ENCODE results near the gene NCAM1. TPM values are rescaled to one million over a fixed set of nuclear protein-coding genes. Genes with fewer than 3 reads are reported as not detected.

The NCAM1 gene
- total and polyA plus RNA-seq, 5 experiments from 2014 or later: 0.08 to 0.98 (median 0.60) TPM; not detected in 2

DNA sequence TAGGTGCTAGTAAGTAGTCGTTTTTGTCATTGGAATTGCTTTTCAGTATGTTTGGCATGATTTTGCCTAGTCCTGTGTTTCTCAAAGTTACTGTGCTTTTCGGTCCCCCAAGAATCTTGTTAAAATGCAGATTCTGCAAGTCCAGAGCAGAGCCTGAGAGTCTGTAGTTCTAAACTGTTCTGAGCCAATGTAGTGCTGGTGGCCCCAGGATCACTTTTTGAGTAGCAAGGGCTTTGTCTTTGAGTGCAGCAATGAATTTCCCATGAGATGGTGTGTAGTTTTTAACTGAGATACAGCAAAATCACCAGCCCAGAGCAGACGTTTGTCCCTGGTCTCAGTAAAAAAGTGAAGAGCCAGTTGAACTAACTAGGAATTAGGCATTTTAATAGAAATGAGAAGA lies 122.4 kb downstream of the NCAM1 start:
- Mint-ChIP-seq H3K36me3 (no peaks in the 10 kb centered on the region), H3K9me3 (no peaks in the 10 kb centered on the region), H3K4me3 (no peak overlapping the region), H3K4me1 (no peaks in the 10 kb centered on the region), H3K27me3 (peaks cover 0 to 9% (median 0%) of the 10 kb centered on the region in 5 donors), H3K27ac (no peak overlapping the region)
- no peak for ATAC-seq
- POLR2A ChIA-PET: no interaction called here
- DNase-seq: no peak

GRCh38 chr11:113084297-113084696 lies 123.1 kb downstream of the NCAM1 start:
- ATAC-seq (no peak), DNase-seq (no peak)
- no peaks in the 10 kb centered on the region for H3K4me1 Mint-ChIP-seq
- no peak overlapping the region for H3K27ac Mint-ChIP-seq
- H3K27me3 Mint-ChIP-seq: peaks cover 0 to 9% (median 0%) of the 10 kb centered on the region in 5 donors
- POLR2A ChIA-PET: no interaction called here
- no peaks in the 10 kb centered on the region for H3K36me3 Mint-ChIP-seq
- H3K4me3 Mint-ChIP-seq: no peak overlapping the region
- no peaks in the 10 kb centered on the region for H3K9me3 Mint-ChIP-seq

DNA sequence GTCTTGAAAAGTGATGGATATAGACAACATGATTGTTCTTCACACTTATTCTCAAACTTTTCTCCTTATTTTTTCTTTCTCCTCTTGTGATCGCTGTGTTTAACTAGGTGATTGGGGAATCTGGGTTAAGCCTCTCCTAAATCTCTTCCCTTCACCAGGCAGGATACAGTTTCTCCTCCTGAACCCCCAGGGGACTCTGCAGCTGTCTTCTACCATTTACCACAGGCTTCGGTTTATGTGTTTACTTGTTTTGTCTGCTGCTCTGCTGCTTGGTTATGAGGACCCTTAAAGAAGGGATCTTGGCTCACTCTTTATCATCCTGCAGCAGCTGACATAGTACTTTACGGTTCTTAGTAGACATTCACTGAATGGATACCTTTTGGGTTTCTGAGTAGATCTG lies 124.2 kb downstream of the NCAM1 start:
- no peak overlapping the region for H3K4me3 Mint-ChIP-seq
- POLR2A ChIA-PET: no interaction called here
- peaks cover 0 to 9% (median 4%) of the 10 kb centered on the region in 5 donors for H3K27me3 Mint-ChIP-seq

DNA sequence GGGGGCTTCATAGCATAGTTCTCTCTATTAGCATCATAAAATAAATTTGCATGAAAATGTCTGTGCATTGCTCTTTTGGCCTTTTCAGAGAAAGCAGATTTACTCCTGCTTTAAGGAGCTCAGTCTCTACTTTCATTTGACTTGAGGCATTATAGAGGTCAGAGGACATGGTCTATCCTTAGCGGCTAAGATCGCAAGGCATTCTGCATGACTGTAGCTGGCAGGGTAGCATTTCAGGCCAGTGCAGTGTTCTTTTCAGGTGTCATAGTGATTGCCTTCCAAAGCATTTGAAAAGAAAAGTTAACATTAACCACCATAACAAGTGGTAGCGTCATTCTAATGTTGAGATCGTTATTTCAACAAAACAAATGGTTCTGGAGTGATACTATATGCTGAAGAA lies 126.5 kb downstream of the NCAM1 start:
- DNase-seq (no peak), ATAC-seq (no peak)
- Mint-ChIP-seq H3K4me1 (no peaks in the 10 kb centered on the region), H3K27me3 (peaks cover 0 to 8% (median 1%) of the 10 kb centered on the region in 5 donors), H3K36me3 (no peaks in the 10 kb centered on the region), H3K9me3 (no peaks in the 10 kb centered on the region), H3K4me3 (no peak overlapping the region), H3K27ac (no peak overlapping the region)
- POLR2A ChIA-PET: no interaction called here

More for the DNA sequence above, 124.2 kb downstream of the NCAM1 start:
- H3K4me1 Mint-ChIP-seq: no peaks in the 10 kb centered on the region
- no peak for DNase-seq
- no peak overlapping the region for H3K27ac Mint-ChIP-seq
- no peak for ATAC-seq
- H3K9me3 Mint-ChIP-seq: no peaks in the 10 kb centered on the region
- H3K36me3 Mint-ChIP-seq: no peaks in the 10 kb centered on the region

DNA sequence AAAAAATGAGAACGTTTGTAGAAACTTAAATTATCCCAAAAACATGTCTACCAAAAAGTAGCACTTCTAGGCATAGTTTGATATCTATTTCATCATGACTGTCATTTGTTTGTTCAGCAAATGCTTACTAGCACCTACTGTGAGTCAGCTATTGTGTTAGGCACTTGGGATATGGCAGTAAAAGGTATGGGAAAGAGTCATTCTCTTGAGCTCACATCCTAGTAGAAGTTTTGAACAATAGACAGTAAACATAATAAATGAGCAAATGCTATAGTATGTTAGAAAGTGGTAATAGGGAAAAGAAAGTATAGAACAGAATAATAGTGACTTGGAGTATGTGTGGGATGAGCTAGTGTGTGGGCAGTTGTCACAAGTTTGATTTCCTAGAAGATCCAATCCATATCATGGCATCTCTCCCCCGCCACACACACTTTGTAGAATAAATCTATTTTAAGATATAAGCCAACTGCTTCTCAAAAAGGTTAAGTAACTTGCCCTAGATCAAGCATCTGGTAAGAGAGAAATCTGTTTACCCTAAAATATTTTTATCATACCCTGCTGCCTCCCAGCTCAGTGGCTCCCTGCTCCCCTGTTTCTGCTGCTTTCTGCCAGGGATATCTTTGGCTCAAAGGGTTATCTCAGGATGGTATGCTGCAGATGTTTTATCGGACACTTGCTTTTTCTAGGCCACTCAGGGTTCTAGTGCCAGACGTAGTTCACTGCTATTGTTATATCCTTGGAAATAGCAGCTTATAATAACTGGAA lies 129.7 kb downstream of the NCAM1 start:
- POLR2A ChIA-PET: no interaction called here
- Mint-ChIP-seq H3K27ac (no peak overlapping the region), H3K27me3 (peaks cover 0 to 4% (median 0%) of the 10 kb centered on the region in 5 donors), H3K4me3 (no peak overlapping the region), H3K36me3 (no peaks in the 10 kb centered on the region), H3K9me3 (peaks cover 0 to under 1% (median 0%) of the 10 kb centered on the region in 9 donors), H3K4me1 (no peaks in the 10 kb centered on the region)
- ATAC-seq (no peak), DNase-seq (no peak)

DNA sequence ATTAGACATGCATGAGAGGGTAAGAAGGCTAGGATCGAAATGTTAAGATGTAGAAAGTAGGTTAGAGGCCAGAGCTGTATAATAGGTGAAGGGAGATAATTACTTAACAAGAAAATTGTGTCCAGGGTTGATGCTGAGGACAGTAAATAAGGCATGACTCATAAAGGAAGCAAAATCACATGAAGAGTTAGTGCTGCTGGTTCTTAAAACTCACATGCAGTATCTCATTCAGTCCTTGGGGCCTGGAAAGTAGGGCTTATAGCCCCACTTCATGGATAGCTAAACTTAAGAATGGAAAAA lies 130.2 kb downstream of the NCAM1 start:
- H3K4me1 Mint-ChIP-seq: no peaks in the 10 kb centered on the region
- POLR2A ChIA-PET: no interaction called here
- H3K9me3 Mint-ChIP-seq: peaks cover 0 to 2% (median 0%) of the 10 kb centered on the region in 9 donors
- H3K36me3 Mint-ChIP-seq: no peaks in the 10 kb centered on the region
- peaks cover 0 to 4% (median 0%) of the 10 kb centered on the region in 5 donors for H3K27me3 Mint-ChIP-seq
- H3K4me3 Mint-ChIP-seq: no peak overlapping the region
- no peak overlapping the region for H3K27ac Mint-ChIP-seq
- DNase-seq (no peak), ATAC-seq (no peak)

DNA sequence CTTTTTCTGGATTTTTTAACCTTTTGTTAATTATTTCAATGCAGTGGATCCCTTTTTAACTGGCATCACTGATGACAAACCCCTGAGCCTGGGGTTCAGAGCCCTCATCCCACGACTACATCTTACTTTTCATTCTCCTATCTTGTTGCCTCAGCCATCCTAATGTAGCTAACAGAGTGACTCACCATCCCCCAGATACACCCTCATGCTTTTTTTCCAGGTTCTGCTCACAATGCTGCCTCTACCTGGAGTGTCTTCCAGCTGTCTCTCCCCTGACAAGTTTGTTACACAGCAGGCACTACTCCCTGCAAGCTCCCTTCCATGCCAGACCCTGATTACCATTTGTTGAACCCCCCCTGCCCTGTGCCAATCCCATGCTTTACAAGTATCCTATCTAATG lies 135.4 kb downstream of the NCAM1 start:
- ATAC-seq (no peak), DNase-seq (no peak)
- H3K9me3 Mint-ChIP-seq: peaks cover 0 to 2% (median 0%) of the 10 kb centered on the region in 9 donors
- no peak overlapping the region for H3K27ac Mint-ChIP-seq
- H3K27me3 Mint-ChIP-seq: peaks cover 2 to 12% (median 7%) of the 10 kb centered on the region in 5 donors
- POLR2A ChIA-PET: no interaction called here
- no peaks in the 10 kb centered on the region for H3K36me3 Mint-ChIP-seq
- no peak overlapping the region for H3K4me3 Mint-ChIP-seq
- no peaks in the 10 kb centered on the region for H3K4me1 Mint-ChIP-seq

- Mint-ChIP-seq H3K27me3 (peaks cover 4 to 24% (median 15%) of the 10 kb centered on the region in 5 donors), H3K4me1 (no peaks in the 10 kb centered on the region), H3K4me3 (no peak overlapping the region), H3K9me3 (no peaks in the 10 kb centered on the region), H3K27ac (peak overlapping the region in 1 of 10 donors; percentile 13), H3K36me3 (no peaks in the 10 kb centered on the region)
- no peak for DNase-seq
- POLR2A ChIA-PET: no interaction called here
- no peak for ATAC-seq
These were observed 142.9 kb downstream of the NCAM1 start for GRCh38 chr11:113103932-113104690.

GRCh38 chr11:113104691-113105251 lies 143.6 kb downstream of the NCAM1 start:
- H3K36me3 Mint-ChIP-seq: no peaks in the 10 kb centered on the region

GRCh38 chr11:113105592-113105991 lies 144.4 kb downstream of the NCAM1 start:
- DNase-seq: no peak
- Mint-ChIP-seq H3K4me3 (no peak overlapping the region), H3K27me3 (peaks cover 4 to 27% (median 9%) of the 10 kb centered on the region in 5 donors), H3K4me1 (no peaks in the 10 kb centered on the region), H3K36me3 (no peaks in the 10 kb centered on the region), H3K27ac (no peak overlapping the region), H3K9me3 (no peaks in the 10 kb centered on the region)
- no peak for ATAC-seq
- POLR2A ChIA-PET: no interaction called here

More at GRCh38 chr11:113104691-113105251, 143.6 kb downstream of the NCAM1 start:
- POLR2A ChIA-PET: no interaction called here
- H3K4me1 Mint-ChIP-seq: no peaks in the 10 kb centered on the region
- H3K27ac Mint-ChIP-seq: no peak overlapping the region
- H3K4me3 Mint-ChIP-seq: no peak overlapping the region
- DNase-seq (no peak), ATAC-seq (no peak)
- peaks cover 4 to 31% (median 12%) of the 10 kb centered on the region in 5 donors for H3K27me3 Mint-ChIP-seq
- H3K9me3 Mint-ChIP-seq: no peaks in the 10 kb centered on the region

GRCh38 chr11:113106507-113106906 lies 145.3 kb downstream of the NCAM1 start:
- ATAC-seq (no peak), DNase-seq (no peak)
- Mint-ChIP-seq H3K27ac (no peak overlapping the region), H3K9me3 (no peaks in the 10 kb centered on the region), H3K4me1 (no peaks in the 10 kb centered on the region), H3K4me3 (no peak overlapping the region), H3K36me3 (no peaks in the 10 kb centered on the region), H3K27me3 (peaks cover 6 to 21% (median 7%) of the 10 kb centered on the region in 5 donors)
- POLR2A ChIA-PET: no interaction called here

DNA sequence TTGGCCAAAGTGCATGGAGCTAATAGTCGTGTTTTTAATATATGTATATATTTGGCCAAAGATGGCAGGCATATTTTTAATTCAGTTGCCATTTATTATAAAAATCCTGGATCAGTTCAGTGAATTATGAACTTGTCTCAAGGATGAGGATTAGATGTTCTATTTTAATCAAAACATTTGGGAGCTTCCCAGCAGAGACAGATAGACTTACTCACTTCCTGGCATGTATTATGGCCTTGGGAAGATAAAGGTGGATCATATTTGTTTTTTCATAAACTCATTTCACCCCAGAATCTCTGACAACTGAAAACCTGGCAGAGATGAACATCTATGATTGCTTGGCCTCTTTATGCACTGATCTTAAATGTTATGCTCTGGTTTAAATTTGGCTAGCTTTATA lies 148.8 kb downstream of the NCAM1 start:
- Mint-ChIP-seq H3K27ac (no peak overlapping the region), H3K4me1 (no peaks in the 10 kb centered on the region), H3K4me3 (no peak overlapping the region), H3K9me3 (no peaks in the 10 kb centered on the region), H3K36me3 (no peaks in the 10 kb centered on the region), H3K27me3 (peaks cover 2 to 32% (median 7%) of the 10 kb centered on the region in 5 donors)
- DNase-seq: no peak
- ATAC-seq: no peak
- POLR2A ChIA-PET: no interaction called here

- Mint-ChIP-seq H3K36me3 (no peaks in the 10 kb centered on the region), H3K27ac (peak overlapping the region in 1 of 10 donors; percentile 53)
- POLR2A ChIA-PET: no interaction called here
These were observed 149.9 kb downstream of the NCAM1 start for GRCh38 chr11:113111156-113111555.

More at GRCh38 chr11:113111156-113111555, 149.9 kb downstream of the NCAM1 start:
- DNase-seq (no peak), ATAC-seq (no peak)
- no peak overlapping the region for H3K4me3 Mint-ChIP-seq
- no peaks in the 10 kb centered on the region for H3K9me3 Mint-ChIP-seq
- H3K27me3 Mint-ChIP-seq: peaks cover 2 to 31% (median 6%) of the 10 kb centered on the region in 5 donors
- H3K4me1 Mint-ChIP-seq: no peaks in the 10 kb centered on the region

Data from naive thymus-derived CD8-positive, alpha-beta T cell (primary cell).